HK-2 (cell line): ENCODE results near the gene SBNO1.
"Not testable (repeated sequence)": the region's sequence is repeated elsewhere in the genome, so short reads cannot be mapped to it uniquely, and the experiment has no call there.

Experiments used
- DNase-seq: peaks from one replicate; pipeline ENCODE4 v3.0.0-alpha.2; 2018; ENCODE audit not compliant: unreplicated experiment

The SBNO1 gene

GRCh38 chr12:123248996-123249741, 115.5 kb downstream of the SBNO1 start:
- DNase-seq = not testable (repeated sequence)

- DNase-seq = not testable (repeated sequence)
These were observed 116.5 kb downstream of the SBNO1 start for GRCh38 chr12:123248129-123248528.

GRCh38 chr12:123245678-123246077, 119.0 kb downstream of the SBNO1 start:
- no peak for DNase-seq

GRCh38 chr12:123243671-123244262, 120.9 kb downstream of the SBNO1 start:
- DNase-seq = no peak

- DNase-seq = no peak
These were observed 122.3 kb downstream of the SBNO1 start for GRCh38 chr12:123242116-123242904.
